HG02763 (cell line): ENCODE results near the gene CRIP3.
"Not testable (repeated sequence)": the region's sequence is repeated elsewhere in the genome, so short reads cannot be mapped to it uniquely, and the experiment has no call there.

Experiments used
- ATAC-seq: cut with Tn5 transposase; IDR thresholded peaks from one replicate; pipeline ENCODE4 v1.9.1; 2021; ENCODE audit warnings: mild to moderate bottlenecking, moderate library complexity; ENCODE audit not compliant: unreplicated experiment

Gene CRIP3

GRCh38 chr6:43307451-43308100, 1.1 kb downstream of the CRIP3 start:
- no peak for ATAC-seq

- no peak for ATAC-seq
Measured at GRCh38 chr6:43306086-43306485, 2.5 kb downstream of the CRIP3 start.

DNA sequence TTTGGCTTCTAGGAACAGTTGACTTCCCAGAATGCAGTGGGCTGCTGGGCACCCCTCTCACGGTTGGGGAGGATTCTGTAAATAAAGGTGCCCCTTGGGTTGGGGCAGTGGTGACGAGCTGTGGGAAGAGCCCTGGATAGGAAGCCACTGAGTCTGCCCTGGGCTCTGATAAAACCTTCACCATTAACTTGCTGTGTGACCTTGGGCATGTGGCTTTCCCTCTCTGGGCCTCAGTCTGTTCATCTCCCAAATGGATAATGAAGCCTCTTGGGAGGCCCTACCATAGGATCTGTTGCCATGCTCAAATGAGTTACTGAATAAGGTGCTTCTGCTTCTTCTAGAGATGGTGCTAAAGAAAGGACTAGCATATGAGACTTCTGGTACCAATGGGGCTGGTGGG, 3.7 kb downstream of the CRIP3 start:
- no peak for ATAC-seq

DNA sequence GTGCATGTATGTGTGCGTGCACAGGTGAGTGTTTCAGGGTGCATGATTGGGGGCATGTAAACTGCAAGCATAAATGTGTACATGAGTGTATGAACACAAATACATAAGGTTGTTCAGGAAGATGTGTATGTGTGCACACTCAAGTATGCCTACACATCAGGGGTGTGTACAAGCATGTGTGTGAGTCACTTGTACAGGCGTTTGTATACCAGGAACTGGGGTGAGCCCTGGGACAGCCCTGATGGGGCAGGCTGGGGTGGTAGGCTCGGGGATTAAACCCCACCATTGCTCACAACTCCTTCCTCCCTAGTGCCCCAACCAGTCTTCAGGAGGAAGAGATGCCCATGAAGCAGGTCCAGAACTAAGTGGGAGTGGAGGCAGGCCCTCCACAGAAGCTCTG, 4.3 kb downstream of the CRIP3 start:
- ATAC-seq: no peak

DNA sequence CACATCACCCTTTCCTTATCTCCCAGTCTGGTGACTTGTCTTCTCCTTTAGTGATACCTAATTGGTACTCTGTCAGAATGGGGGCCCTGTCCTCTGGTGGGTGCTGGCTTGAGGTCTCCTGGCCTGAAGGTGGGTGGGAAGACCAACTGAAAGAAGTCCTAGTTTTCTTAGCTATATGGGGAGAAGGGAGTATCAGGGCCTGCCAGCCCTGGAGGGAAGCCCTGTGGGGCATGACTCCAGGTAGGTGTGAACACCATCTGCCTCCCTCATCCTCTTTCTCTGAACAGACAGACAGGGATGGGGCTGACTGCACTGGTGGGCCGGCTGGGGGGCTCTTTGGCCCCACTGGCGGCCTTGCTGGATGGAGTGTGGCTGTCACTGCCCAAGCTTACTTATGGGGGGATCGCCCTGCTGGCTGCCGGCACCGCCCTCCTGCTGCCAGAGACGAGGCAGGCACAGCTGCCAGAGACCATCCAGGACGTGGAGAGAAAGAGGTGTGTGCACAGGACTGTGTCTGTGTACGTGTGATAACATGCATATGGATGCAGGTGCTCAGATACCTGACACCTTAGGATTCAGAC, 4.8 kb downstream of the CRIP3 start:
- no peak for ATAC-seq

DNA sequence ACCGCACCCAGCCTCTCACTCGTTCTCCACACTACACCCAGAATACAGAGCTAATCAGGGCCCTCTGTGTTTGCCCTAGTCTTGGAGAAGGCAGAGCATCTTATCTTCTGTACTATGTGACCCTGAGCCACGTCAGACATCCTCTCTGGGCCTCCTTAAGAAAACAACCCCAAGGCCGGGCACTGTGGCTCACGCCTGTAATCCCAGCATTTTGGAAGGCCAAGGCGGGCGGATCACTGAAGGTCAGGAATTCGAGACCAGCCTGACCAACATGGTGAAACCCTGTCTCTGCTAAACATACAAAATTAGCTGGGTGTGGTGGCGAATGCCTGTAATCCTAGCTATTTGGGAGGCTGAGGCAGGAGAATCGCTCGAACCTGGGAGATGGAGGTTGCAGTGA, 5.6 kb downstream of the CRIP3 start:
- ATAC-seq: not testable (repeated sequence)

DNA sequence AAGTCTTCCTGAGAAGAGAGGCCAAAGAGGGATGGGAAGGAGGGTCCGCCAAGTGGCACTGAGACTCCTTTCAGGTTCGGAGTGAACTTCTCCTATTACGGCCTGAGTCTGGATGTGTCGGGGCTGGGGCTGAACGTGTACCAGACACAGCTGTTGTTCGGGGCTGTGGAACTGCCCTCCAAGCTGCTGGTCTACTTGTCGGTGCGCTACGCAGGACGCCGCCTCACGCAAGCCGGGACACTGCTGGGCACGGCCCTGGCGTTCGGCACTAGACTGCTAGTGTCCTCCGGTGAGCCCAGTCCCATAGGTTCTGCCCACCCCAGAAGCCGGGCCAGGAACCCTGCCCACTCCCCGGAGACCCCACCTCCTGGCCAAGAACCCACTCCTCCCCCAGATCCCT, 6.5 kb downstream of the CRIP3 start:
- ATAC-seq: no peak

- ATAC-seq: no peak
Measured at GRCh38 chr6:43301081-43301870, 7.3 kb downstream of the CRIP3 start.

- ATAC-seq: no peak
Measured at GRCh38 chr6:43299338-43300293, 9.0 kb downstream of the CRIP3 start.

DNA sequence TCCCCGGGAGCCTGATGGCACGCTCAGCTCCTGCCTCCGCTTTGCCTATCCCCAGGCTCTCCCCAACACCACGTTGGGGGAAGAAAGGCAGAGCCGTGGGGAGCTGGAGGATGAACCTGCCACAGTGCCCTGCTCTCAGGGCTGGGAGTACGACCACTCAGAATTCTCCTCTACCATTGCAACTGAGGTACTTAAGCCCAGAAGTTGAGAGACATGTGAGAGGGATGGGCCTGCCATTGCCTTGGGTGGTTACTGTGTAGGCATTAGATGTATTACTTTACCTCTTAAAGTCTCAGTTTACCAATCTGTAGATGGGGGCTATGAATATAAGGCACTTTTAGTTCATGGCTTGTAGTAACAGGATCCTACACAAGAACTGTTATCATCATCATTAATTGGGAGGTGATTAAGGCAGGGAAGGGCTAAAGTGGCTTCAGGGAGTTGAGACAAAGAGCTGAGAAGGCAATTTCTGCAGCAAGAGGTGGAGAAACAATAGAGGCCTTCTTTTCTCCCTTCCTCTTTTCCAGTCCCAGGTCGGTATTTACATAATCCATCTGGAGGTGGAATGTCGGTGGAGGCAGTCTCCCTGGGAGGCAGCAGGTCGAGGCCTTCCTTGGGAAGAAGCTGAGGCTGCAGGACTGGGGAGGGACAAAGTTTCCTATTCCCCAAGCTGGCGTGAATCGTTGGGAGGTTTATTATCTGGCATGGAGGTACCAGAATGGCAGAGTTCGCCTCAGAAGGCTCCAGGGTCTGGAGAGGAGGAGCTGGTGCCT, 9.9 kb downstream of the CRIP3 start:
- no peak for ATAC-seq

DNA sequence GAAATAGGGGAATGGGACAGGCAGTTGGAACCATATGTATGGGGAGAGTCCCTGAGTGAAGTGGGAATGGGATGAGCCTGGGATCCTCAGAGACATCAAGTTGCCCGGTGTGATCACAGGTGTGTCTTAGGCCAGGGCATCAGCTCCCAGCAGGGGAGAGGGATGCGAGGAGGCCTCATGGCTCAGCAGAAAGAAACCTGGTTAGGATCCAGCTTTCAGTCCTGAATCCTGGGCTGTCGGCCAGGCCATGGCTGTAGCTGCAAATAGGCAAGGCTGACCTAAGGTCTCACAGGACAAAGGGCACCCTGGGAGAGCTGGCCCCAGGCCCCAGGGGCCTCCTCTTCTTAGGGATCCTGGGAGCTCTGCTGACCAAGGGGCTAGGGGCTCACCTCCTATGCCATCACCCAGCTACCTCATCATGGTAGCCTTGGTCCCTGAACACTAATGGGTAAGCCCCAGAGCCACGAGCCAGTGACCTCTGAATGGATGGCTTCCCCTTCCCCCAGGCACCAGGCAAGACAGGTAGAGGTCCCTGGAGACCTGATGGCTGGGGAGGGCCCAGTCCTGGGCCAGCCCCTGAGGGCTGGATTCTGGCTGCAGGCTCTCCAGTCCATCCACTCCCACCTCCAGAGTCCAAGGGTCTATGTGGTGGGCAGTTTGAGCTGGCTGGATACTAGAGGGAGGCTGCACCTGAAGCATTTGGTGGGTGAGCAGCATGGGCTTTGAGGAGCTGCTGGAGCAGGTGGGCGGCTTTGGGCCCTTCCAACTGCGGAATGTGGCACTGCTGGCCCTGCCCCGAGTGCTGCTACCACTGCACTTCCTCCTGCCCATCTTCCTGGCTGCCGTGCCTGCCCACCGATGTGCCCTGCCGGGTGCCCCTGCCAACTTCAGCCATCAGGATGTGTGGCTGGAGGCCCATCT, 10.7 kb downstream of the CRIP3 start, which contains the start of gene SLC22A7:
Gene SLC22A7 (plus strand): TSS at position 617 of the 921 bp plus-strand sequence. CDS start 99 bp downstream, at position 716.
- no peak for ATAC-seq

DNA sequence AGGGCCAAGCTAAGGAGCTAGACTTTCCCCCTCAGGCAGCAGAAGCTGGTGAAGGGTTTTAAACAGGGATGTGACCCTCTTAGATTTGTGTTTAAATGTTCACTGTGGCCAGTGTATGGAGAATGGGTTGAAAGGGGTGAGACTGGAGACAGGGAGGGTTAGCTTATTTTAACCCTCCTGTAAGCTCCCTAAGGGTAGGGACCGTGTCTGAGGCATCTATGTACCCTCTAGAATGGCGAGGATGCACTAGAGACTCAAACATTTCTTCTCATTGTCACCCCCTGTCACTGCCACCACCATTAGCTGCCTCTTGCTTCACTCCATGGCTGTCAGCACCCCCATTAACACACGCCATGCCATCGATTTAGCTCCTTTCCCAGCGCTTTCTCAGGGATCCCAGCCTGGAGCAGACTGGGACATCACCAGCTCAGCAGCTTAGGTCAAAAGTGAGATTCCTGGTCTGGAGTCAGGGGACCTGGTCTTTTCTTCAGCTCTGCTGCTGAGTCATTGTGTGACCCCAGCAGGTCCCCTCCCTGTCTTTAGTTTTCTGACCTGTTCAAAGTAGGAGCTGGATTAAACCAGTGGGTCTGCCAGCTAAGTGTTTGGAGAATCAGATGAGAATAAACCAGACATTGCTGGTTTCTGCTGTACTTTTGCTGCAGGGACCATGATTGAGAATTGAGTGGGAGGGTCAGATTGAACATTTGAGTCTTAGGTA, 11.7 kb downstream of the CRIP3 start:
- ATAC-seq: no peak

DNA sequence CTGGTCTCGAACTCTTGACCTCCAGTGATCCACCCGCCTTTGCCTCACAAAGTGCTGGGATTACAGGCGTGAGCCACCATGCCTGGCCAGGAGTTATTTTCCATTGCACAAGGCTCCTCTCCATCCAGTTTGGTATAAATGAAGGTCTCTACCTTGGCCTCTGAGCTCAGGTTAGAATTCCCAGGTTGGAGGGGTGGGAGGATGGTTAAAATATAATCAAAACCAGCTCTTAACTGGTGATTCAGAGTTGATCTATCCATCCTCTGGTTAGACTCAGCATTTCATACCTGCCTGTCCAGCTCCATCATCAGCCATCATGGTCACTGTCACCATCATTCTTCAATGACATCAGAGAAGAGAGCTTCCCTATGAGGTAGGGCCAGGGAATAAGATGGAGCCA, 13.2 kb downstream of the CRIP3 start:
- no peak for ATAC-seq

- ATAC-seq: no peak
Measured at GRCh38 chr6:43294536-43294935, 14.1 kb downstream of the CRIP3 start.

GRCh38 chr6:43293698-43294097, 14.9 kb downstream of the CRIP3 start:
- ATAC-seq: no peak

GRCh38 chr6:43292763-43293318, 15.8 kb downstream of the CRIP3 start:
- no peak for ATAC-seq

DNA sequence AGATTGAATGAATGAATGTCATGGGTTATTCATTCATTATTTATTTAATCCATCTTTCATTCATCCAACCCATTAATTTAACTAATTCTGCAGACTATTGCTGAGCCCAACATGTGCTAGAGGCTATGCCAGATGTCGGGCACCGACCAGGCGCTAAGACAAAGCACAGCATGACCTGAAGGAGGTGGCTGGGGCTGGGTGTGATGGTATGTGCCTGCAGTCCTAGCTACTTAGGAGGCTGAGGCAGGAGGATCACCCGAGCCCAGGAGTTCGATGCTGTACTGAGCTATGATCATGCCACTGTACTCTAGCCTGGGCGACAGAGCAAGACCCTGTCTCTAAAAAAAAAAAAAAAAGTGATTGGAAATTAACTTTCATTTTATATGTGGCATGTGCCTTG, 16.3 kb downstream of the CRIP3 start:
- ATAC-seq: no peak

DNA sequence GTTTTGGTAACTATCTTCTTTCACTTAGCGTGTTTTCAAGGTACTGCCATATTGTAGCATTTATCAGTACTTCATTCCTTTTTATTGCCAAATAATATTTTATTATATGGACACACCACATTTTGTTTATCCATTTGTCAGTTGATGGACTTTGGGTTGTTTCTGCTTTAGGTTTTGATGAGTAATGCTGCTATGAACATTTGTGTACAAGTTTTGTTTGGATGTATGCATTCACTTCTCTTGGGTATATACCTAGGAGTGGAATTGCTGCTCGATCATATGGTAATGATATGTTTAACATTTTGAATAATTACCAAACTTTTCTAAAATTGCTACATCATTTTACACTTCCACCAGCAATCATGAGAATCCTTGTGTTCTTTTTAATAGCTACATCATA, 16.9 kb downstream of the CRIP3 start:
- ATAC-seq: no peak
